Measurements from ENCODE around the gene SPINDOC. TPM values are rescaled to one million over a fixed set of nuclear protein-coding genes. Genes with fewer than 3 reads are reported as not detected.

The SPINDOC gene
- total RNA-seq, 1 experiment from 2014 or later, result 53.8 TPM

DNA sequence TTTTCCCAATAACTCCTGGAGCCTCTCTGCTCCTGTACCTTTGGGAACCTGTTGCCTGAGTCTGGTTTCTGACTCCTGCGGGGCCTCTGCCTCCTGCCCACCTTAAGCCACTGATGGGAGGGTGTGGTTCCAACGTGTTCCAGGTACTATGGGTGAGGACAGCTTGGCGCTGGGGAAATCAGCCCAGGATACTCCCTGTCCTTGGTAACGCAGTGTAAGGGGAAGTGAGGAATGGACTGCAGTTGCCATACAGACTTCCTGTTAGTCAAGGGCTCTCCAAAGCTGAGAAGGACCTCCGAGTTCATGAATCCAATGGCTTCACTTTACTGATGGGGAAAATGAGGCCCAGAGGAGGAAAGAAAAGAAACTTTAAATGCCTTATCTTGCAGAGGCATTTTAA is 24.5 kb downstream of the SPINDOC start:
- intact Hi-C loops (cut with micrococcal nuclease; ENCODE audit: unreplicated experiment), result loop anchor here (1.0 kb wide), 1 partner anchor 108 kb away; no protein-coding TSS in a partner anchor
- Mint-ChIP-seq H3K4me3 (ENCODE audit: low read depth, unreplicated experiment) (peak overlapping the region; percentile 75), H3K36me3 (ENCODE audit: insufficient read depth, unreplicated experiment) (peaks cover 38% of the 10 kb centered on the region), H3K27me3 (ENCODE audit: unreplicated experiment) (no peaks in the 10 kb centered on the region), H3K4me1 (ENCODE audit: low read depth, unreplicated experiment) (peaks cover 44% of the 10 kb centered on the region), H3K27ac (ENCODE audit: unreplicated experiment) (peak overlapping the region; percentile 38), H3K9me3 (ENCODE audit: low read depth, unreplicated experiment) (no peaks in the 10 kb centered on the region)
- no TSS peak for BruUV-seq (replicated peaks)
- TF ChIP-seq, protein P1, sequence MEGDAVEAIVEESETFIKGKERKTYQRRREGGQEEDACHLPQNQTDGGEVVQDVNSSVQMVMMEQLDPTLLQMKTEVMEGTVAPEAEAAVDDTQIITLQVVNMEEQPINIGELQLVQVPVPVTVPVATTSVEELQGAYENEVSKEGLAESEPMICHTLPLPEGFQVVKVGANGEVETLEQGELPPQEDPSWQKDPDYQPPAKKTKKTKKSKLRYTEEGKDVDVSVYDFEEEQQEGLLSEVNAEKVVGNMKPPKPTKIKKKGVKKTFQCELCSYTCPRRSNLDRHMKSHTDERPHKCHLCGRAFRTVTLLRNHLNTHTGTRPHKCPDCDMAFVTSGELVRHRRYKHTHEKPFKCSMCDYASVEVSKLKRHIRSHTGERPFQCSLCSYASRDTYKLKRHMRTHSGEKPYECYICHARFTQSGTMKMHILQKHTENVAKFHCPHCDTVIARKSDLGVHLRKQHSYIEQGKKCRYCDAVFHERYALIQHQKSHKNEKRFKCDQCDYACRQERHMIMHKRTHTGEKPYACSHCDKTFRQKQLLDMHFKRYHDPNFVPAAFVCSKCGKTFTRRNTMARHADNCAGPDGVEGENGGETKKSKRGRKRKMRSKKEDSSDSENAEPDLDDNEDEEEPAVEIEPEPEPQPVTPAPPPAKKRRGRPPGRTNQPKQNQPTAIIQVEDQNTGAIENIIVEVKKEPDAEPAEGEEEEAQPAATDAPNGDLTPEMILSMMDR (IDR thresholded peaks at IDR 0.05; ENCODE audit: unreplicated experiment), result no peak
- CTCF ChIA-PET, result interaction anchor here (1.3 to 3.4 kb wide), 3 partner anchors 35 to 108 kb away, joined by 4 to 38 read pairs (median 13); no protein-coding TSS in a partner anchor
- no peak for DNase-seq

DNA sequence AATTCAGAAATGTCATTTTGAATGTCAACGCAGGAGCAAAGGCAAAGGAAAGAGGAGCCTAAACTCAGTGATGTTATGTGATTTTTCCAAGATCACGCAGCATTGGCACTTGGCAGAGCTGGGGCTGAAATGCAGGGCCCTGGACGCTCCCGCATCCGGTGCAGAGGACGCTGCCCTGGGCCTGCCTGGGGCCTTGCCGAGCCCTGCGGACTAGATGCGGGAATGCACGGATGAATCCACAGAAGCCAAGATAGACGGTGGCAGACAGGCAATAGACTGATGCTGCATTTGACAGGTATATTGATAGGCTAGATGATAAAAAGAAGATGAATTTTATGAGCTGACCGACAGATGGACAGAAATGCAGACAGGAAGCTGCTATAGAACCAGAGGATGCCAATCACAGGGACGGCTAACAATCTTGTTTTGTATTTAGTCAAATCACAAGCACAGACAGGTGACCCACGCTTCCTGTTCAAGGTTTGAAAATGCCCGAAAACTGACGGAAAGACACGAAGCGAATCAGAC is 25.0 kb downstream of the SPINDOC start:
- intact Hi-C loops (cut with micrococcal nuclease; ENCODE audit: unreplicated experiment), result no loop called here
- Mint-ChIP-seq H3K4me1 (ENCODE audit: low read depth, unreplicated experiment) (peaks cover 48% of the 10 kb centered on the region), H3K4me3 (ENCODE audit: low read depth, unreplicated experiment) (peak overlapping the region; percentile 75), H3K36me3 (ENCODE audit: insufficient read depth, unreplicated experiment) (peaks cover 42% of the 10 kb centered on the region), H3K27ac (ENCODE audit: unreplicated experiment) (peak overlapping the region; percentile 38), H3K27me3 (ENCODE audit: unreplicated experiment) (no peaks in the 10 kb centered on the region), H3K9me3 (ENCODE audit: low read depth, unreplicated experiment) (no peaks in the 10 kb centered on the region)
- TF ChIP-seq, protein P1 (IDR thresholded peaks at IDR 0.05; ENCODE audit: unreplicated experiment), result no peak
- no TSS peak for BruUV-seq (replicated peaks)
- DNase-seq, result peak; percentile 11
- CTCF ChIA-PET, result interaction anchor here (0.5 to 3.4 kb wide), 12 partner anchors 13 to 137 kb away, joined by 3 to 38 read pairs (median 4); no protein-coding TSS in a partner anchor

DNA sequence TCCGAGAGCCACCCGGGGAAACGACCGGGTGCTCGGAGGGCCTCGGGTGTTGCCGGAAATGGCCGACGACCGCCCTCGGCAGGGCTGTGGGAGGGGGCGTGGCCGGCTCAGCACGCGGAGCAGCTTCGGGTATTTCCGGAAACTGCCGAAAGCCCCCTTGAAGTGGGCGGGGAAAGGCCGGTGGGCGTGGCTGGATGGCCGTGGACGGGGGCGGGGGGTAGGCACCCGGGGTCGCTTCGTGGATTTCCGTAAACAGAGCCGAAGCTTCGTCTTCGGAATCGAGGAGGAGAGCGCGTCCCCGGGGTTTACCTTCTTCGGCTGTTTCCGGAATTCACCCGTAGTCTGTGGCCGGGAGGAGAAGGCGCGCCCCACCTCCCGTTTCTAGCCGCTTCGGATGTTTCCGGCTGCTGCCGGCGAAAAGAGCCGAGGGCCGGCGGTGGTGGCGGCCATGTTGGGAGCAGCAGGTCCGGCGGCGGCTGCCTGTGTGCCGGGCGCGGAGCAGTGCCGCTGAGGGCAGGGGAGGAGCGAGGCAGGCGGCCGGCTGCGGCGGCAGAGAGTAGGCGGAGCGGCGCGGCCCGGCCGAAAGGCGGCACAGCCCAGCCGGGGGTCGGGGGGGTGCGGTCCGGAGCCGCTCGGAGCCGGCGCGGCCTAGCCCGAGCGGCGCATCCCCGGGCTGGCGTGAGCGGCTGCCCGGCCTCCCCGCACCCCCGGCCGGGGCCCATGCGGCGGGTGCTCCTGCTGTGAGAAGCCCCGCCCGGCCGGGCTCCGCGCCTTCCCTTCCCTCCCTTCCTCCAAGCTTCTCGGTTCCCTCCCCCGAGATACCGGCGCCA is 25.6 kb downstream of the SPINDOC start, which contains the start of gene MARK2:
Gene MARK2, plus strand, starts transcription at position 433 of the 830 bp plus-strand sequence. Its CDS starts 397 bp downstream, at position 830.
- Mint-ChIP-seq H3K9me3 (ENCODE audit: low read depth, unreplicated experiment) (no peaks in the 10 kb centered on the region), H3K36me3 (ENCODE audit: insufficient read depth, unreplicated experiment) (peaks cover 48% of the 10 kb centered on the region), H3K4me3 (ENCODE audit: low read depth, unreplicated experiment) (peak within 1 kb of the TSS; percentile 75), H3K4me1 (ENCODE audit: low read depth, unreplicated experiment) (peaks cover 48% of the 10 kb centered on the region), H3K27ac (ENCODE audit: unreplicated experiment) (peak within 1 kb of the TSS; percentile 38), H3K27me3 (ENCODE audit: unreplicated experiment) (no peaks in the 10 kb centered on the region)
- intact Hi-C loops (cut with micrococcal nuclease; ENCODE audit: unreplicated experiment), result no loop called here
- TF ChIP-seq, protein P1 (IDR thresholded peaks at IDR 0.05; ENCODE audit: unreplicated experiment), result no peak
- CTCF ChIA-PET, result interaction anchor here (0.5 to 3.4 kb wide), 12 partner anchors 12 to 136 kb away, joined by 3 to 38 read pairs (median 4); no protein-coding TSS in a partner anchor
- no TSS peak for BruUV-seq (replicated peaks)
- peak; percentile 99 for DNase-seq

DNA sequence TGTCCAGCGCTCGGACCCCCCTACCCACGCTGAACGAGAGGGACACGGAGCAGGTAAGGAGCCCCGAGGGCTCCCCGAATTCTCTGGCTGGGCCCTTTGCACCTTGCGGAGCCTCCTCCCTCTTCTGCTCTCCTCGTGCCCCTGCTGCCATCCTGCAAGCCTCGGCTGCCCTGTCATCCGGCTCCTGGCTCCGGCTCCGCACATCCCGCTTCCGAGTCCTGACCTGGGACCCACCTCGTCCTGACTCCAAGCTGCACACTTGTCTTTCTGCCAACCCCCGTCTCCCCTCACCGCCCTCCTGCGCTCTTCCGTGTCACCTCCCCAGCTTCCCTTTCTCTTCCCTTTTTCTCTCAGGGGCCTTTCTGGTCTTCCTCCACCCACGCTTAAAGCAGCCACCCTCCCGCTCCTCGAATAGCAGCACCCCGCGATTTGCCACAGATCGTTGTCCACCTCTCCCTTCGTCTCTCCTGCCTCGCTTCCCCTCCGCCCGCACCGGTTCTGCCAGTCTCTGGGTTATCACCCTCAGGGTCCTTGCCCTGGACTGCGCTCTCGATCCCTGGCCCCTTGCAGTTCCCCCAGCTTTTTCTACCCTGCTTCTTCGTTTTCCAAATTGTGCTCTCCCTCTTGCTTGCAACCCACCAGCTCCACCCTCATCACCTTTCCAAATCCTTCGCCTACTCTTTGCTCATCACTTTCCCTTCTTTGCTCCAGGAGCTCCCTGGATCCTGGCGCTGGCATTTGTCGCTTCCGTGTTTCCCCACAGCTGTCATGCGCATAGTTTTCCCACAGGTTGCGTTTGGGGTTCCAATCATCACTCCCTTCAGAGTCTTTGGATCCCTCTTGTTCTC is 26.5 kb downstream of the SPINDOC start:
- no peaks in the 10 kb centered on the region for H3K27me3 Mint-ChIP-seq (ENCODE audit: unreplicated experiment)
- H3K36me3 Mint-ChIP-seq (ENCODE audit: insufficient read depth, unreplicated experiment), result peaks cover 52% of the 10 kb centered on the region
- peak overlapping the region; percentile 75 for H3K4me3 Mint-ChIP-seq (ENCODE audit: low read depth, unreplicated experiment)
- DNase-seq, result peak; percentile 29
- H3K9me3 Mint-ChIP-seq (ENCODE audit: low read depth, unreplicated experiment), result no peaks in the 10 kb centered on the region
- TF ChIP-seq, protein P1 (IDR thresholded peaks at IDR 0.05; ENCODE audit: unreplicated experiment), result no peak
- H3K27ac Mint-ChIP-seq (ENCODE audit: unreplicated experiment), result peak overlapping the region; percentile 34
- CTCF ChIA-PET, result interaction anchor here (0.5 to 2.9 kb wide), 4 partner anchors 37 to 515 kb away, joined by 3 to 10 read pairs (median 3); no protein-coding TSS in a partner anchor
- intact Hi-C loops (cut with micrococcal nuclease; ENCODE audit: unreplicated experiment), result loop anchor here (2.0 to 5.0 kb wide), 2 partner anchors 33 to 48 kb away; no protein-coding TSS in a partner anchor
- H3K4me1 Mint-ChIP-seq (ENCODE audit: low read depth, unreplicated experiment), result peaks cover 48% of the 10 kb centered on the region
- no TSS peak for BruUV-seq (replicated peaks)
